ENCODE measurements around the gene IMPACT.

Gene IMPACT

DNA sequence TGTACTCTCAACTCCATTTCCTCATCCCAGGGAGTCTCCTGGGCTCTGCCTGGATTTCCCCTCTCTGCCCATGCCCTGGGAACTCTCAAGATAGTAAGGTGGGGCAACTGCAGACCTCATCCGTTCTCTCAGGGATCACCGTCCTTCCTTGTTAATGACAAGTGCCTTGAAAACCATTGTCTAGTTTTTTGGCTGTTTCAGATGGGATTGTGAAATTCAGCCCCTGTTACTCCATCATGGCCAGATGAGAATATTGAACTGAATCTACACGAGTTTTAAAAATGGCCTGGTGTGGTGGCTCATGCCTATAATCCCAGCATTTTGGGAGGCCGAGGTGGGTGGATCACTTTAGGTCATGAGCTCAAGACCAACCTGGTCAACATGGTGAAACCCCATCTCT is 33.3 kb downstream of the IMPACT start:
- no peak for TF ChIP-seq CTCF (IDR thresholded peaks at IDR 0.05; ENCODE audit: low read depth, low read length)
- DNase-seq (ENCODE audit: low read depth in 2 of 2) = no peak
- no peak overlapping the region for H3K4me3 ChIP-seq (replicated peaks in 1 of 2; ENCODE audit: low read depth in 2 of 2, low read length in 2 of 2)

DNA sequence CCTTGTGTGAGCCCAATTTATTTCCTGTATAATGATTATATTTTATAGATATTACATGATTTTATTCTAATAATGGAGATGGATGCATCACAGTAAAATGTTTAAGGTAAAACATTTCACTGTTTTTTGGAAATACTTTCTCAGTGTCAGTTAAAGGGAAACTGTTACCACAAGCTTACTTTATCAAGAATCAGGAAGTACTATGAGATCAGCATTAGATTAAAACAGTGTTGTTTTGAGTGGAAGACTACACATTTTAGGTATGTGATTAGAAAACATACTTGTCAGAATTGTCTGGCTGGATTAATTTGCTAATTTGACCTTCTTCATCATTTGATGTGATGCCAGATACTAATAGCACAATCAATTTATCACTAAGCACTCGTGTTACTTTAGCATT is 33.9 kb downstream of the IMPACT start, which contains the start of gene HRH4:
TSS of gene HRH4 (plus strand) at position 250 of the 400 bp plus-strand sequence. CDS start at position 342, 92 bp downstream.
- H3K4me3 ChIP-seq (replicated peaks in 1 of 2; ENCODE audit: low read depth in 2 of 2, low read length in 2 of 2) = no peak within 1 kb of the TSS
- DNase-seq (ENCODE audit: low read depth in 2 of 2) = no peak

DNA sequence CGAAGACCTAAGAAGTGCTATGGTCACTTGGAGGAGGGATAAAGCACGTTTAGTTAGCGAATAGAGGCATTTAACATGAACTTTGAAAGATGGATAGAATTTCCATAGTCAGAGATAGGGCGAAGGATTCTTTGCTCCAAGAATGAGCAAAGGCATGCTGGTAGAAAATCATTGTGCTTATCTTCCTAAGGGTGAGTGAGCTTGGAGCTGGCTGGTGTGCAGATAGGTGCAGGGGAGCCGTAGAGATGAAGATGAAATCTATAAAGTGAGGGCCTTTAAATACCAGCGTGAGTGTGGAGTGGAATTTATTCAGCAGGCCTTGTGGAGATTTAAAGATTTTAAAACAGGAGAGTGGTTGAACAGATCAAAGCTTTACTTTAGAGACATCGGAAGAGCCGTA is 35.5 kb downstream of the IMPACT start:
- no peak for TF ChIP-seq CTCF (IDR thresholded peaks at IDR 0.05; ENCODE audit: low read depth, low read length)
- DNase-seq (ENCODE audit: low read depth in 2 of 2) = no peak
- no peak overlapping the region for H3K4me3 ChIP-seq (replicated peaks in 1 of 2; ENCODE audit: low read depth in 2 of 2, low read length in 2 of 2)

More for the DNA sequence above, 33.9 kb downstream of the IMPACT start, which contains the start of gene HRH4:
- no peak for TF ChIP-seq CTCF (IDR thresholded peaks at IDR 0.05; ENCODE audit: low read depth, low read length)

GRCh38 chr18:24462838-24463775 is 36.6 kb downstream of the IMPACT start:
- TF ChIP-seq CTCF (IDR thresholded peaks at IDR 0.05; ENCODE audit: low read depth, low read length) = no peak
- no peak for DNase-seq (ENCODE audit: low read depth in 2 of 2)
- H3K4me3 ChIP-seq (replicated peaks in 1 of 2; ENCODE audit: low read depth in 2 of 2, low read length in 2 of 2) = no peak overlapping the region

DNA sequence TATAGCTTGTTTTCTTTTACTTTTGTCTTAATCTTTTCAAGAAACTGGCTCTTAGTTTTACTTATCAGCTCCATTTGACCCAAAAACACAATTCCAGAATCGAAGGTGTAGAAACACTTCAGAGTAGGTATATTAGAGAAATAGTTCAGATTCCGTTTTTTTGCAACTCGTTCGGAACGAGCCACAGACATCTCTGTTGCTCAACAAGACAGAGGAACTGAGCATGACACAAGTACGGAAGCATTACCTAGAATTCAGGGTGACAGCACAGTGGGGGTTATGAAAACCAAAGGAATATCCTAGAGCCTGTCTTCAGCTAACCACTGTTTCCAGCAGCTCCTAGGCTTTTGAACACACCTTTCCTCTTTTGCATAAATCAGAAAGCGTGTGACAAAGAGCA is 39.0 kb downstream of the IMPACT start:
- DNase-seq (ENCODE audit: low read depth in 2 of 2) = no peak
- H3K4me3 ChIP-seq (replicated peaks in 1 of 2; ENCODE audit: low read depth in 2 of 2, low read length in 2 of 2) = no peak overlapping the region
- no peak for TF ChIP-seq CTCF (IDR thresholded peaks at IDR 0.05; ENCODE audit: low read depth, low read length)

GRCh38 chr18:24466771-24467170 is 40.3 kb downstream of the IMPACT start:
- no peak for TF ChIP-seq CTCF (IDR thresholded peaks at IDR 0.05; ENCODE audit: low read depth, low read length)
- DNase-seq (ENCODE audit: low read depth in 2 of 2) = no peak
- H3K4me3 ChIP-seq (replicated peaks in 1 of 2; ENCODE audit: low read depth in 2 of 2, low read length in 2 of 2) = no peak overlapping the region

Data from cardiac fibroblast (primary cell).